Measurements from ENCODE around the gene PIK3C2G.

The PIK3C2G gene

GRCh38 chr12:18345021-18345735 is 83.9 kb downstream of the PIK3C2G start:
- DNase-seq, result no peak

- no peak for DNase-seq
Measured at GRCh38 chr12:18352312-18352711, 91.0 kb downstream of the PIK3C2G start.

- DNase-seq, result no peak
Measured at GRCh38 chr12:18355429-18355828, 94.1 kb downstream of the PIK3C2G start.

GRCh38 chr12:18358077-18358476 is 96.8 kb downstream of the PIK3C2G start:
- DNase-seq, result no peak

GRCh38 chr12:18358930-18359329 is 97.6 kb downstream of the PIK3C2G start:
- no peak for DNase-seq

- no peak for DNase-seq
Measured at GRCh38 chr12:18361433-18361832, 100.1 kb downstream of the PIK3C2G start.

GRCh38 chr12:18363321-18363720 is 102.0 kb downstream of the PIK3C2G start:
- no peak for DNase-seq

GRCh38 chr12:18368594-18368993 is 107.3 kb downstream of the PIK3C2G start:
- no peak for DNase-seq

- no peak for DNase-seq
Measured at GRCh38 chr12:18373181-18373580, 111.9 kb downstream of the PIK3C2G start.

- DNase-seq, result no peak
Measured at GRCh38 chr12:18375131-18375530, 113.8 kb downstream of the PIK3C2G start.

- DNase-seq, result no peak
Measured at GRCh38 chr12:18375583-18375982, 114.3 kb downstream of the PIK3C2G start.

- DNase-seq, result no peak
Measured at GRCh38 chr12:18382236-18382885, 121.0 kb downstream of the PIK3C2G start.

GRCh38 chr12:18383203-18383602 is 121.9 kb downstream of the PIK3C2G start:
- no peak for DNase-seq

GRCh38 chr12:18387706-18388105 is 126.4 kb downstream of the PIK3C2G start:
- no peak for DNase-seq

- no peak for DNase-seq
Measured at GRCh38 chr12:18389820-18390219, 128.5 kb downstream of the PIK3C2G start.

GRCh38 chr12:18391151-18391550 is 129.8 kb downstream of the PIK3C2G start:
- no peak for DNase-seq

GRCh38 chr12:18394742-18395141 is 133.4 kb downstream of the PIK3C2G start:
- DNase-seq, result no peak

GRCh38 chr12:18400186-18400585 is 138.9 kb downstream of the PIK3C2G start:
- no peak for DNase-seq

- DNase-seq, result no peak
Measured at GRCh38 chr12:18402872-18403611, 141.7 kb downstream of the PIK3C2G start.

GRCh38 chr12:18411453-18411852 is 150.1 kb downstream of the PIK3C2G start:
- DNase-seq, result no peak

- no peak for DNase-seq
Measured at GRCh38 chr12:18414671-18415070, 153.4 kb downstream of the PIK3C2G start.

- DNase-seq, result no peak
Measured at GRCh38 chr12:18415227-18415626, 153.9 kb downstream of the PIK3C2G start.

GRCh38 chr12:18416412-18416811 is 155.1 kb downstream of the PIK3C2G start:
- no peak for DNase-seq

- no peak for DNase-seq
Measured at GRCh38 chr12:18419311-18419710, 158.0 kb downstream of the PIK3C2G start.
